ENCODE measurements around the gene CYB5R4.

CYB5R4 gene

DNA sequence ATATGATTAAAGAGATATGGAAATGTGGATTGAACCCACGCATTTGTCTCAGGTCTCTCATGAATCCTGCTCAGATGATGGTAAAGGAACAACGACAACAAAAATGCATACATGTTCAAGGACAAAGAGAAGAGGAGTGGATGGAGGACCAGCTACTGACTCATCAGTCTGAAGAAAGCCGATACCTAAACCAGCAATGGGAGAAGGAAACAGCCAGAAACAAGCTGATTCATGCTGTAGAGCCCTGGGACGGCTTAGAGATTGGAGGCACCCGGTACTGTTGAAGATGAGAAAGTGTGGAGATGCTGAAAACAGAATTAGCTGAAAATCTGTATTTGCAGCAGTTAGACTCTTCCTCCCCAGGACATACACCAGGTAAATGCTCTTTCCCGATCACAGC is 20.8 kb upstream of the CYB5R4 start:
- no peak overlapping the region for H3K27ac ChIP-seq
- TF ChIP-seq ZFX (IDR thresholded peaks at IDR 0.05), result no peak
- TF ChIP-seq, protein P1, sequence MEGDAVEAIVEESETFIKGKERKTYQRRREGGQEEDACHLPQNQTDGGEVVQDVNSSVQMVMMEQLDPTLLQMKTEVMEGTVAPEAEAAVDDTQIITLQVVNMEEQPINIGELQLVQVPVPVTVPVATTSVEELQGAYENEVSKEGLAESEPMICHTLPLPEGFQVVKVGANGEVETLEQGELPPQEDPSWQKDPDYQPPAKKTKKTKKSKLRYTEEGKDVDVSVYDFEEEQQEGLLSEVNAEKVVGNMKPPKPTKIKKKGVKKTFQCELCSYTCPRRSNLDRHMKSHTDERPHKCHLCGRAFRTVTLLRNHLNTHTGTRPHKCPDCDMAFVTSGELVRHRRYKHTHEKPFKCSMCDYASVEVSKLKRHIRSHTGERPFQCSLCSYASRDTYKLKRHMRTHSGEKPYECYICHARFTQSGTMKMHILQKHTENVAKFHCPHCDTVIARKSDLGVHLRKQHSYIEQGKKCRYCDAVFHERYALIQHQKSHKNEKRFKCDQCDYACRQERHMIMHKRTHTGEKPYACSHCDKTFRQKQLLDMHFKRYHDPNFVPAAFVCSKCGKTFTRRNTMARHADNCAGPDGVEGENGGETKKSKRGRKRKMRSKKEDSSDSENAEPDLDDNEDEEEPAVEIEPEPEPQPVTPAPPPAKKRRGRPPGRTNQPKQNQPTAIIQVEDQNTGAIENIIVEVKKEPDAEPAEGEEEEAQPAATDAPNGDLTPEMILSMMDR (conservative IDR thresholded peaks at IDR 0.05), result no peak

DNA sequence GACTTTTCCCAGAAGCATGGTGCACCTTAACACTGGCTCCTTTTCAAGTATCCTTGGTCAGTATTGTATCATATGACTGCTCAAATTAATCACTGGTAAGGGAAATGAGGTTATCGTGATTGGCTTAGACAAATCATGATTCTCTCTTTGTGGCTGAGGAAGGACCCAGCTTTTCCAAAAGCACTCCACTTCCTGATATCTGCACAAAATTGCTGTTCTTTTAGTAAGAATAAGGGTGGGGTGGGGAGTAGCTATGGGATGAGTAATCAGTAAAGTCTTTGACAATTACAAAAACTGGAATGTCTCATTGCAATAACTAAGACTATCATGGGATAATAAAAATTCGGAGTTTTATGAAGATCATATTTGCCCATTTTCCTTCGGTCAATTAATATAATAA is 15.3 kb upstream of the CYB5R4 start:
- TF ChIP-seq ZFX (IDR thresholded peaks at IDR 0.05), result no peak
- TF ChIP-seq, protein P1 (conservative IDR thresholded peaks at IDR 0.05), result no peak
- no peak overlapping the region for H3K27ac ChIP-seq

DNA sequence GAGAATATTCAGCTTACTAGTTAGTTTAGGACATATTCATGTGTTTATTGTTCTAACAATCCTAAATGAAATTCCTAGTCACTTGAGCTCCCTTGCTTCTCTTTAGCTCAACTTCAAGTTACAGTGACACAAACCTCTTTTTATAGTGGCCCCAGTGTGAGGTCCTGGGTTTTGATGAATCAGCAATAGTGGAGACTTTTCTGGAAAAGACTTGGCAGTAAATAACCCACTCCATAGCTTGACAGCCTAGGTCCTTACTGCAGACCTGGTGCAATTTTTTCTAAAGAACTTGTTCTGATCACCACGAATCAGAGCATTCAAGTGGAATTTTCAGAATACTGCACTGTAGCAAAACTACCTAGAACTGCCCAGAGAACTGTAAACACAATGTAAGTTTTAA is 13.2 kb upstream of the CYB5R4 start:
- no peak overlapping the region for H3K27ac ChIP-seq
- TF ChIP-seq ZFX (IDR thresholded peaks at IDR 0.05), result no peak
- TF ChIP-seq, protein P1 (conservative IDR thresholded peaks at IDR 0.05), result no peak

DNA sequence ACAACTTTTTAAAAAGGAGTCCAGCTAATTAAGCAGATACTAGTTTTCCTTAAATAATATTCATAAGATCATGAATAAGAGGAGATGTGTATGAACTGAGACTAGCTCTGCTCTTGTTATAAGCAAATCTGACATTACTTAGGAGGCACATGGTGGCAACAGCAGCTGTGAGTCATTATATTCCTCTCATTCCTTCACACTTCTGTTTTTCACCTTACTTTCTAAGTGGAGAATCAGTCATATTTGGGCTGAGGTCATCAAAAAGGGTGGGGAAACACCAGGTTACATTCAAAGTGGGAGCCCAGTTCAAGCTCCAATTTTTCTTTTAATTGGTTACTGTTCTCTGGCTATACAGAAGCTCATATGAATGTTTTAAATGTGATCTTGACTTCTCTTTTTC is 12.3 kb upstream of the CYB5R4 start:
- TF ChIP-seq ZFX (IDR thresholded peaks at IDR 0.05), result no peak
- TF ChIP-seq, protein P1 (conservative IDR thresholded peaks at IDR 0.05), result no peak
- H3K27ac ChIP-seq, result no peak overlapping the region

DNA sequence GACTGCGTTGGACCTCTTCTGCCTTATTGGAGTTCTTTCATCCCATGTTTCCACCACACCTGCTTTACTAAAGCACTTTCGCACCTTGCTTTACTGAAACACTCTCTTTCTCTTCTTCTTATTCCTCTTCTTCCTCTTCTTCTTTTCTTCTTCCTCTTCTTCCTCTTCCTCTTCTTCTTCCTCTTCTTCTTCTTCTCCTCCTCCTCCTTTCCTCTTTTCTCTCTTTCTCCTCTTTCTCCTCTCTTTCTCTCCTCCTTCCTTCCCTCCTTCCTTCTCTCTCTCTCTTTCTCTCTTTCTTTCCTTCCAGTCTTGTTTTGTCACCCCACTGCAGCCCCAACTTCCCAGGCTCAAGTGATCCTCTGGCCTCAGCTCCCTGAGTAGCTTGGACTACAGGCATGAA is 10.4 kb upstream of the CYB5R4 start:
- no peak overlapping the region for H3K27ac ChIP-seq
- TF ChIP-seq, protein P1 (conservative IDR thresholded peaks at IDR 0.05), result no peak
- TF ChIP-seq ZFX (IDR thresholded peaks at IDR 0.05), result no peak

DNA sequence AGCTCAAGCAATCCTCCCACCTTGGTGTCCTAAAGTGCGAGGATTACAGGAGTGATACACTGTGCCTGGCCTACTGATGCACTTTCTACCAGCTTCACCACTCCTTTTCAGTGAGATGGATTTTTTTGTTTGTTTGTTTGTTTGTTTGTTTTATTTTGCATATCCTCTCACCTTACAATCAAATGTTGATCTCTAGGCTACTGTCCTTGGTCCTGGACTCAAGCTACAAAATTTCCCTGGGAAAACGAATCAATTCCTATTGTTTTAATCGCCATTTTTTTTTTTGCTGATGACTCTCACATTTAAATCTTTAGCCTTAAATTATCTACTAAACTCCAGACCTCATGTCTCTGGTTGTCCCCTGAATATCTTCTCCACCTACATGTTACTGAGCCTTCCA is 9.9 kb upstream of the CYB5R4 start:
- TF ChIP-seq ZFX (IDR thresholded peaks at IDR 0.05), result no peak
- TF ChIP-seq, protein P1 (conservative IDR thresholded peaks at IDR 0.05), result no peak
- H3K27ac ChIP-seq, result no peak overlapping the region

DNA sequence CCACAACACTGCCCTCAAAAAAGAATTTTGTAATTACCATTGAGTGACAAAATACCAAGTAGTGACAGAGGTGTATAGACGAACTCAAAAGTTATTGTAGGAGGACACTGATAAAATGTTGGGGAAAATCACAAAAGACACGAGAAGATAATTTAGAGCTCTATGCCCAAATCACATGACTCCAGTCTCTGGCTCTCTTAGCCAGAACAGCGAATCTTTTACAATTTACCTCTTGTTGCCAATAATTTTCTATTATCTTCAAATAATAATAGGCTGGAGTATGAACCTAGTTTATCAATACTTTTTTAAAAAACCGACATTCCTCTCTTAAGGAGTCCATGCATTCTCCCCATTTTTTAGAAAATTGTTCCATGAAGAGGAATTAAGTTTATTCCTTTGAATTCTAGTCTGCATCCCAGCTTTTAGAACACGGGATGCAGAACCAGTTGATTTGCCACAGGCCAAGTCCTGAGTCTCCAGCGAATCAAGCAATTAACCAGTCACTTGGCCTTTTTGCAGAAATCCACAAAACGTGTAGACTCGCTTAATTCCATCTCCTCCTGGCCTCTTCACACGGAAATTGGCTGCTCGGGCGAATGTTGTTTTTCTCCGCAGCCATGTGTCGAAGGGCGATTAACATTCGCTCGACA is 6.8 kb upstream of the CYB5R4 start:
- H3K27ac ChIP-seq, result no peak overlapping the region
- TF ChIP-seq ZFX (IDR thresholded peaks at IDR 0.05), result no peak
- TF ChIP-seq, protein P1 (conservative IDR thresholded peaks at IDR 0.05), result no peak

Data from C4-2B (cell line).